Keratinocyte (primary cell): ENCODE measurements around the gene ZBTB49. TPM values are rescaled to one million over a fixed set of nuclear protein-coding genes. Genes with fewer than 3 reads are reported as not detected.

Source experiments
- DNase-seq: peaks from one replicate; pipeline ENCODE4 v3.0.0-alpha.2; 2011; ENCODE audit warnings: low read depth, missing footprints, low spot score
- FAIRE-seq: peaks from 2 replicates; lab custom pipeline; 2011; peaks lifted over from hg19 to GRCh38; lab: Jason Lieb, UNC
- H2AFZ ChIP-seq: 2 replicates; pipeline ENCODE4 v1.6.0; 2012; ENCODE audit warnings: low read length, control low read depth, inconsistent platforms; ENCODE audit not compliant: control insufficient read depth
- H3K27ac ChIP-seq: 2 replicates; pipeline ENCODE4 v1.5.1; 2011; ENCODE audit warnings: low read length; ENCODE audit not compliant: control insufficient read depth, insufficient read depth
- H3K27me3 ChIP-seq: 3 replicates; pipeline ENCODE4 v1.6.0; 2011; ENCODE audit warnings: low read length; ENCODE audit not compliant: control insufficient read depth, insufficient read depth; ENCODE audit errors: extremely low read depth
- H3K36me3 ChIP-seq, 2 experiments: 2 replicates in 1 of 2; 3 replicates in 1 of 2; pipeline ENCODE4 v1.5.1; 2011; ENCODE audit warnings: low read length in 2 of 2, mild to moderate bottlenecking in 1 of 2; ENCODE audit not compliant: control insufficient read depth in 2 of 2, insufficient read depth in 2 of 2; ENCODE audit errors: extremely low read depth in 1 of 2
- H3K4me1 ChIP-seq: 3 replicates; pipeline ENCODE4 v1.5.1; 2011; ENCODE audit warnings: low read length; ENCODE audit not compliant: control insufficient read depth, insufficient read depth; ENCODE audit errors: extremely low read depth
- H3K4me2 ChIP-seq: 3 replicates; pipeline ENCODE4 v1.6.0; 2011; ENCODE audit warnings: low read depth, low read length; ENCODE audit not compliant: control insufficient read depth, insufficient read depth; ENCODE audit errors: extremely low read depth
- H3K4me3 ChIP-seq, 3 experiments: fragments of 200-600 bp in 1 of 3; sonication (generic) in 1 of 3; 2 replicates in 2 of 3; 3 replicates in 1 of 3; pipeline ENCODE4 v1.5.1; 2011 to 2016; ENCODE audit warnings: low read length in 3 of 3, mild to moderate bottlenecking in 3 of 3, control low read depth in 2 of 3, inconsistent platforms in 1 of 3, low read depth in 1 of 3, mixed read lengths in 1 of 3, mixed run types in 1 of 3, moderate library complexity in 1 of 3; ENCODE audit not compliant: control insufficient read depth in 2 of 3, insufficient read depth in 2 of 3; ENCODE audit errors: extremely low read depth in 1 of 3
- H3K79me2 ChIP-seq: 2 replicates; pipeline ENCODE4 v1.6.0; 2012; ENCODE audit warnings: low read length; ENCODE audit not compliant: control insufficient read depth, insufficient read depth
- H3K9ac ChIP-seq: 3 replicates; pipeline ENCODE4 v1.6.0; 2011; ENCODE audit warnings: low read length; ENCODE audit not compliant: control insufficient read depth, insufficient read depth; ENCODE audit errors: extremely low read depth
- H3K9me1 ChIP-seq: 3 replicates; pipeline ENCODE4 v1.6.0; 2011; ENCODE audit warnings: low read length; ENCODE audit not compliant: control insufficient read depth, insufficient read depth; ENCODE audit errors: extremely low read depth
- H3K9me3 ChIP-seq: 2 replicates; pipeline ENCODE4 v1.5.1; 2012; ENCODE audit warnings: low read depth, low read length; ENCODE audit not compliant: control insufficient read depth
- H4K20me1 ChIP-seq: 3 replicates; pipeline ENCODE4 v1.6.0; 2011; ENCODE audit warnings: low read length; ENCODE audit not compliant: control insufficient read depth, insufficient read depth; ENCODE audit errors: extremely low read depth
- CTCF ChIP-seq, 3 experiments: IDR thresholded peaks in 1 of 3; conservative IDR thresholded peaks in 1 of 3; optimal IDR thresholded peaks in 1 of 3; 2 replicates in 2 of 3; 3 replicates in 1 of 3; pipeline versions ENCODE3 to v1.5.1; 2011; ENCODE audit warnings: low read length in 3 of 3, mild to moderate bottlenecking in 3 of 3, moderate library complexity in 2 of 3, control low read depth in 1 of 3, inconsistent platforms in 1 of 3; ENCODE audit not compliant: insufficient read depth in 2 of 3; ENCODE audit errors: extremely low read depth in 1 of 3
- EZH2 ChIP-seq: IDR thresholded peaks from one replicate; pipeline ENCODE4 v1.6.1; 2012; ENCODE audit warnings: inconsistent platforms, mild to moderate bottlenecking, low read length, moderate library complexity
- dilution Hi-C: fragments of 300-500 bp; cut with MboI; formaldehyde crosslinking; loops from one replicate; pipeline ENCODE4 v1.7.0; 2020; ENCODE audit warnings: low sequenced_read_pairs; ENCODE audit not compliant: extremely low pct_ligation_motif_present
- polyA plus RNA-seq, 5 experiments: library from polyadenylated mRNA; depleted of rRNA in 3 of 5; stranded (reverse) in 3 of 5; stranded (forward) in 1 of 5; unstranded in 1 of 5; fragments of >200 nt; gene quantifications; 1 replicate in 1 of 5; 2 replicates in 3 of 5; 3 replicates in 1 of 5; pipeline versions ENCODE4 v1.2.1 to v1.2.3, GENCODE V29; 2011 to 2012; ENCODE audit warnings: missing spikeins in 2 of 5, low read depth in 1 of 5, low replicate concordance in 1 of 5

ZBTB49 gene
- polyA plus RNA-seq, 1 donor (not counting 4 experiments of a cell fraction or from before 2014, with no cell fraction given): 3.8 TPM

GRCh38 chr4:4326166-4326565, 36.1 kb downstream of the ZBTB49 start:
- H3K4me1 ChIP-seq: no peaks in the 10 kb centered on the region
- H3K79me2 ChIP-seq: no peaks in the 10 kb centered on the region
- H3K9ac ChIP-seq: no peak overlapping the region
- dilution Hi-C loops: no loop called here
- no peak overlapping the region for H3K4me2 ChIP-seq
- no peaks in the 10 kb centered on the region for H3K9me3 ChIP-seq
- no peak overlapping the region for H3K27ac ChIP-seq
- H3K36me3 ChIP-seq: peaks cover 0 to 2% of the 10 kb centered on the region in 2 experiments
- no peak for DNase-seq
- no peak overlapping the region for H3K4me3 ChIP-seq
- TF ChIP-seq EZH2 (no peak), CTCF (optimal IDR thresholded peaks at IDR 0.05 in 1 of 3, IDR thresholded peaks at IDR 0.05 in 1 of 3, conservative IDR thresholded peaks at IDR 0.05 in 1 of 3; ENCODE audit: extremely low read depth in 1 of 3, insufficient read depth in 2 of 3, low read length in 3 of 3) (no peak)
- FAIRE-seq: no peak
- H4K20me1 ChIP-seq: no peaks in the 10 kb centered on the region
- no peaks in the 10 kb centered on the region for H3K27me3 ChIP-seq
- H2AFZ ChIP-seq: no peak overlapping the region
- no peaks in the 10 kb centered on the region for H3K9me1 ChIP-seq

GRCh38 chr4:4327652-4328121, 37.6 kb downstream of the ZBTB49 start:
- H3K4me3 ChIP-seq: no peak overlapping the region
- H3K27me3 ChIP-seq: no peaks in the 10 kb centered on the region
- dilution Hi-C loops: no loop called here
- H3K4me2 ChIP-seq: no peak overlapping the region
- H3K4me1 ChIP-seq: no peaks in the 10 kb centered on the region
- H3K27ac ChIP-seq: no peak overlapping the region
- H3K9me1 ChIP-seq: no peaks in the 10 kb centered on the region
- H3K9ac ChIP-seq: no peak overlapping the region
- TF ChIP-seq CTCF (optimal IDR thresholded peaks at IDR 0.05 in 1 of 3, IDR thresholded peaks at IDR 0.05 in 1 of 3, conservative IDR thresholded peaks at IDR 0.05 in 1 of 3; ENCODE audit: extremely low read depth in 1 of 3, insufficient read depth in 2 of 3, low read length in 3 of 3) (peak; percentile 21 to 36 (median 28)), EZH2 (no peak)
- no peaks in the 10 kb centered on the region for H3K36me3 ChIP-seq
- FAIRE-seq: no peak
- no peak for DNase-seq
- no peaks in the 10 kb centered on the region for H3K9me3 ChIP-seq
- no peak overlapping the region for H2AFZ ChIP-seq
- no peaks in the 10 kb centered on the region for H3K79me2 ChIP-seq
- H4K20me1 ChIP-seq: no peaks in the 10 kb centered on the region
